ENCODE measurements around the gene TP53AIP1. TPM values are rescaled to one million over a fixed set of nuclear protein-coding genes. Genes with fewer than 3 reads are reported as not detected.
A peak's percentile ranks its signal among the peaks of the same experiment; 100 is the strongest.

TP53AIP1 gene
- polyA plus RNA-seq, 6 donors from 2014 or later, result not detected

DNA sequence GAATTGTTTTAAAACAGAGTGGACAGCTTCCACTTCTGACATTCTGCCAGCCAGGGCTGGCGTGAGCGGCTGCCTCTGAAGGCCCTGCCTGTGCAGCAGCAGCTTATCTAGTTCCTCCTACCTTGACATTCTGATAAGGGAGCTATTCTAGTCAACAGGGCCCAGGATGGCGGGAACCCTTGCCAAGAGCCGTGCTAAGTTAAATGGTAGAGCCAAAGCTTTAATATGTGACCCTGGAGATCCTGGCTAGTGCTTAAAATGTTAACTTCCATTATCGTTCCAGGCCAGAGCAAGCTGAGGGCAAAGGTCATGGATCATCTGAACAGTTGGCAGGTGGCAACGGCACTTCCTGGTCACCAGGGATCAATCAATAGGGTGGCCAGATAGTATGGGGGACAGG, 48.0 kb downstream of the TP53AIP1 start:
- peak overlapping the region in 1 of 8 donors; percentile 18 for H3K4me3 Mint-ChIP-seq
- peak overlapping the region in 1 of 6 donors; percentile 63 for H3K27ac Mint-ChIP-seq
- no peak for ATAC-seq (ENCODE audit: low read depth in 2 of 2)
- DNase-seq, result no peak
- peaks cover 28 to 40% (median 34%) of the 10 kb centered on the region in 3 donors for H3K4me1 Mint-ChIP-seq
- H3K36me3 Mint-ChIP-seq, result no peaks in the 10 kb centered on the region
- peaks cover 0 to 2% (median 0%) of the 10 kb centered on the region in 7 donors for H3K9me3 Mint-ChIP-seq
- peaks cover 76 to 97% (median 88%) of the 10 kb centered on the region in 3 donors for H3K27me3 Mint-ChIP-seq

DNA sequence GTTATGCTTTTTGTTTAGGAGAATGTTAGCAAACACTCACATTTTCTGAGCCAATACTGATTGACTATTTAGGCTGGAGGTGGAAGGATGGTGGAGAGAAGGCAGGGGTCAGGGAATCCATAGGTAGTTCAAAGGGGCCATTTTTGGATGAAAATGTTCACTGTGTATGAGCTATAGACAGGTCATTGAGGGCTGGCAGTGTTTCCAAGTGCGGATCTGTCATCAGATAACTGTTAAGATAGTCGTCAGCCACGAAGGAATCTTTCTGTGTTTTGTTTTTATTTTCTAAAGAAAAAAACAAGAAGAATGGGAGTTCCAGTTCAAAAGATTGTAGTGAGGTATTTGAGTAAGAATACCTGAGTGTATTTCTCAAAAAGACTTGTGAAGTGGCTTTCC, 48.4 kb downstream of the TP53AIP1 start:
- peaks cover 76 to 97% (median 89%) of the 10 kb centered on the region in 3 donors for H3K27me3 Mint-ChIP-seq
- H3K36me3 Mint-ChIP-seq, result no peaks in the 10 kb centered on the region
- H3K27ac Mint-ChIP-seq, result no peak overlapping the region
- H3K4me1 Mint-ChIP-seq, result peaks cover 28 to 40% (median 34%) of the 10 kb centered on the region in 3 donors
- H3K9me3 Mint-ChIP-seq, result peaks cover 0 to 2% (median 0%) of the 10 kb centered on the region in 7 donors
- no peak overlapping the region for H3K4me3 Mint-ChIP-seq
- no peak for DNase-seq
- no peak for ATAC-seq (ENCODE audit: low read depth in 2 of 2)

DNA sequence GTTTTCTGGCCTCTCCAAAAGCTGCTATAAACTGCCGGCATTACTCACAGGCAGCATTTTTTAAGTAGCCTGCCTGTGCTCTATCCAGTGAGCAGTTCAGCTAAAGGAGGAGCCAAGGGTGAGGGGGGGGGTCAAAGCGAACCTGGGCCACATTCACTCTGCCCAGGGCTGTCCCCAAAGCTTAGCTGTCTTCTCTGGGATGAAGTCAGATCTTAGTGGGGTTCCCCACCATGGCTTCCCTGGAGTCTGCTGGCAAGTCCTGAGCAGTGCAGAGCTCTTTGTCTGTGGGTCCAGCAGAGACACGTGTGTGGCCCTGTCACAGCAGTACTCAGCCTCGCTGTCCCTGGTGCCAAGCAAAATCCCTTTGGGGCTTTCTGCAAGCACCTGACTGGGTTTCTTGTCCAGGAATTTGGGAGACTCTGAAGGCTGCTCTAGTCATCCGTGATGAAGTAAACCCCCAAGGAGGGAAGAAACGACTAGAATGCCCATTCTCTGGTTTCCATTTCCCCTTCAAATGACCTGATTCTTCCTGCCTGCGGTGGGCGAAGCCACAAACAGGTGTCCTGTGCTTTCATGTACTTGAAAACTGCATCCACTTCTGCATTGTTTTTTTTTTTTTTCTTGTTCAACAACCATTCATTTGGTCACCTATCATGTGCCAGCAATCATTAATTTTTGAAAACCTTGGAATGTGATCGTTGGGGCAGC, 48.9 kb downstream of the TP53AIP1 start:
- Mint-ChIP-seq H3K36me3 (no peaks in the 10 kb centered on the region), H3K4me3 (no peak overlapping the region), H3K27ac (no peak overlapping the region), H3K4me1 (peaks cover 24 to 39% (median 31%) of the 10 kb centered on the region in 3 donors), H3K27me3 (peaks cover 75 to 95% (median 89%) of the 10 kb centered on the region in 3 donors), H3K9me3 (peaks cover 0 to 2% (median 0%) of the 10 kb centered on the region in 7 donors)
- ATAC-seq (ENCODE audit: low read depth in 2 of 2), result peak; percentile 50 to 62
- peak; percentile 49 for DNase-seq

DNA sequence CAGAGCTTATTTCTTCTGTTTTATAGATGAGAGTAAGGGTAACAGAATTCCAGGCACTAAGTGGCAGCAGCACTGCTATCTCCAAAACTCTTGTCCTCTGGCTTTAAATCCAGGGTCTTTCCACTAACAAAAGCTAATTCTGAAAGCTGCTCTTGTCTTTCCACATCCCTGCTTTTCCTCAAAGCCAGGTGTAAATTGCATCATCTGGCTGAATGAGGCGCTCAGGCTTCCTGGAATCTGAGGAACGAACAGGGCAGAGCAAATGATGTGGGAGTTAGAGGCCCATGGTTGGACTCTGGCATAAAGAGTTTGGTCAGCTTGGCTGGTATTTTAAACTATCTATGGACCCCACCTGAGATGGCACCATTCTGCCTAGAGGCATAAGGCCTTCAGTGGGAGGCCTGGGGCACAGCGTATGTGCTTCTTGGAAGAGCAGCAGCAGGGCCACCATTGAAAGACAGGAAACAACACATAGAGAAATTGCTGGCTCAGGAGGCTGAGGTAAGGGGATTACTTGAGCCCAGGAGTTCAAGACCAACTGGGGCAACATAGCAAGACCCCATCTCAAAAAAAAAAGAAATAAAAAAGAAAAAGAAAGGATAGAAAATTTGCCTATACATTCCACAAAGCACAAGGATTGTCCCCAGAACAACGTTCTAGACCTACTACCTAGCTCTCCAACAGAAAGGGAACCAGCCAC, 49.7 kb downstream of the TP53AIP1 start:
- Mint-ChIP-seq H3K36me3 (no peaks in the 10 kb centered on the region), H3K9me3 (peaks cover 0 to 2% (median 0%) of the 10 kb centered on the region in 7 donors), H3K27ac (peak overlapping the region in 1 of 6 donors; percentile 10), H3K4me3 (peak overlapping the region in 2 of 8 donors; percentile 9 to 36), H3K27me3 (peaks cover 75 to 95% (median 89%) of the 10 kb centered on the region in 3 donors), H3K4me1 (peaks cover 19 to 32% (median 24%) of the 10 kb centered on the region in 3 donors)
- no peak for ATAC-seq (ENCODE audit: low read depth in 2 of 2)
- no peak for DNase-seq

GRCh38 chr11:128891913-128892398, 50.7 kb downstream of the TP53AIP1 start:
- peaks cover 70 to 91% (median 86%) of the 10 kb centered on the region in 3 donors for H3K27me3 Mint-ChIP-seq
- no peaks in the 10 kb centered on the region for H3K36me3 Mint-ChIP-seq
- no peak for ATAC-seq (ENCODE audit: low read depth in 2 of 2)
- DNase-seq, result no peak
- H3K27ac Mint-ChIP-seq, result no peak overlapping the region
- H3K4me3 Mint-ChIP-seq, result peak overlapping the region; percentile 36 to 92 (median 74)
- H3K4me1 Mint-ChIP-seq, result peaks cover 19 to 31% (median 24%) of the 10 kb centered on the region in 3 donors
- peaks cover 0 to 2% (median 0%) of the 10 kb centered on the region in 7 donors for H3K9me3 Mint-ChIP-seq

DNA sequence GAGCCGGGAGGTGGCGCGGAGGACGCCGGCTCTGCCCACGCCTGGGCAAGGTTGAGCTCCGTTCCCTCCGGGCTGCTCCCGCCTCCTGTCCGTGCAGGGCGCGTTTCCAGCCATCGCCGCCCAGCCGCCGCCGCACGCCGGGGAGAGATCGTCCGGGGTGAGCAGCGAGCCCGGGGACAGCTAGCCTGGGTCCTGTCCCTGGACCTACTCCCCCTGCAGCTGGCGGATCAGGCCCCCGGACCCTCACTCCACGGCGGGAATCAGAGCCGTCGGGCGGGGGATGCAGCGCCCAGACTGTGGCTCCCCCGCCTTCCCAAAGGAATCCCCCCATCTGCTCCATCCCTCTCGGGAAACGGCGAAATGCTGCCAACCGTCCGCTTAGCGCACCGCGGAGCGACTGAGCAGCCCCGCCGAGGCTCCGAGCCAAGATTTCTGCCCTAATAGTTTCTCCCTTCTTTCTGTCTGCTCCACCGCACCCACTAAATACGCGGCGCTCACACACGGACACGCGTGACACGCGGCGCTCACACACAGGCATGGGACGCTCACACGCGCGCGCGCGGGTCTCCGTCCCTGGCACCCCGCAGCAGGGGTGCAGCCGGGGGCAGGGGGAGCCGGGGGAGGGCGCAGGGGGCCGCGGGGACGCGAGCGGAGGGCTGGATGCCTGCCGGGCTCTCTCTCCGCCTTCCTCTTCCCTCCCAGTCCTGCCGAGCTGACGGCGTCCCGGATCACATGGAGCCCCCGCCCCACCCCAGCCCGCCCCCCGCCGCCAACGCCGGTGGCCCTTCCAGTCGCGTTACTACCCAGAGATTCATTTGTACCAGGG, 51.9 kb downstream of the TP53AIP1 start, which contains the start of gene KCNJ5:
KCNJ5 (plus strand) TSS at position 814 of the 826 bp plus-strand sequence. CDS start 19,918 bp downstream, outside the sequence.
- peak within 1 kb of the TSS in 1 of 6 donors; percentile 96 for H3K27ac Mint-ChIP-seq
- ATAC-seq (ENCODE audit: low read depth in 2 of 2), result peak; percentile 41 to 51

GRCh38 chr11:128890216-128890542, 52.5 kb downstream of the TP53AIP1 start:
- H3K27me3 Mint-ChIP-seq, result peaks cover 72 to 91% (median 91%) of the 10 kb centered on the region in 3 donors
- no peak for DNase-seq
- peaks cover 19 to 38% (median 24%) of the 10 kb centered on the region in 3 donors for H3K4me1 Mint-ChIP-seq
- H3K9me3 Mint-ChIP-seq, result peaks cover 0 to 2% (median 0%) of the 10 kb centered on the region in 7 donors
- no peak for ATAC-seq (ENCODE audit: low read depth in 2 of 2)
- no peaks in the 10 kb centered on the region for H3K36me3 Mint-ChIP-seq
- H3K27ac Mint-ChIP-seq, result no peak overlapping the region
- H3K4me3 Mint-ChIP-seq, result peak overlapping the region in 7 of 8 donors; percentile 22 to 89 (median 70)

More for the DNA sequence above, 51.9 kb downstream of the TP53AIP1 start, which contains the start of gene KCNJ5:
- H3K36me3 Mint-ChIP-seq, result no peaks in the 10 kb centered on the region
- H3K4me3 Mint-ChIP-seq, result peak within 1 kb of the TSS; percentile 70 to 92 (median 80)
- H3K27me3 Mint-ChIP-seq, result peaks cover 70 to 91% (median 88%) of the 10 kb centered on the region in 3 donors
- no peak for DNase-seq
- peaks cover 0 to 2% (median 0%) of the 10 kb centered on the region in 7 donors for H3K9me3 Mint-ChIP-seq
- peaks cover 19 to 38% (median 24%) of the 10 kb centered on the region in 3 donors for H3K4me1 Mint-ChIP-seq

GRCh38 chr11:128889657-128890213, 52.9 kb downstream of the TP53AIP1 start:
- Mint-ChIP-seq H3K9me3 (peaks cover 0 to 1% (median 0%) of the 10 kb centered on the region in 7 donors), H3K4me1 (peaks cover 21 to 41% (median 24%) of the 10 kb centered on the region in 3 donors), H3K4me3 (peak overlapping the region in 7 of 8 donors; percentile 7 to 79 (median 46)), H3K36me3 (no peaks in the 10 kb centered on the region), H3K27ac (no peak overlapping the region), H3K27me3 (peaks cover 74 to 91% (median 91%) of the 10 kb centered on the region in 3 donors)
- no peak for DNase-seq
- ATAC-seq (ENCODE audit: low read depth in 2 of 2), result no peak

DNA sequence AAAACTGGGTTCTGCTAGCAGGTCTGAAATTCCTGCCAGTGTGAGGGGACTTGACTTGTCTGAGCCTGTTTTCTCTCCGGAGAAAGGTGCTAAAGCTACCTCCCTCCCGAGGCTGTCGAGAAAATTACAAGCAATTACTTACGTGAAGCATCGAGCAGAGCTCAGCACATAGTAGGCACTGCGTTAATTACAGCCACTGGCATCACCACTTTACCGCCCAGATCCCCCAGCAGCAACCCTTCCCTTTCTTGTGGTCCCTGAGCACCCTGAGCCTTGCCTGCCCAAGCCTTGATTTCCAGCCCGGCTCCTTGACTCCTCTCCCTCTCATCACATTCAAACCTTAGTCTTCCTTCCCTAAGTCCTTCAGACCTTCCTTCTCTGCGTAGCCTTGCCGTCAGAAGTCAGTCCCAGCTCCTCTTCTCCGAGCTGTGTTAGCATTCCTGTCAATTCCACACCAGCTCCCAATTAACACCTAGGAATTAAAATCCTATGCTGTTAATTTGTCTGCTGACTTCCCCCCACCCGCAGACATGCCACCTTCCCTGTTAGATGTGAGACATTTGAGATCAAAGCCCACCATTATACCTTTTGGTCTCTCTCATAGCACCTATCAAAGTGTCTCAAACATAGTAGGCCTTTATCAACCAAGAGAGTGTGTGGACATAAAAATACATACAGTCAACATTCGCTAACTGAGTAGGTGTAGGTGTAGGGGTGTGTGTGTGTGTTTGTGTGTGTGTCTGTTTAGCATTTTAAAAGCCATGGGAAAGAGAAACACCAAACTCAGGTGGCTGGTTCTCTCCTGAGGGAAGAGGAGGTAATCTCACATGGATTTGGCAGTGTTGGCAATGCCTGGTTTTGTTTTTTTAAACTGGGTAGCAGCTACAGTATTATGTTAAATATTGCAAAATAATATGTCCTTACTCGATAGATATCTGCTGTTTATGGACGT, 54.4 kb downstream of the TP53AIP1 start:
- H3K4me1 Mint-ChIP-seq, result peaks cover 16 to 37% (median 19%) of the 10 kb centered on the region in 3 donors
- no peaks in the 10 kb centered on the region for H3K9me3 Mint-ChIP-seq
- ATAC-seq (ENCODE audit: low read depth in 2 of 2) (no peak), DNase-seq (no peak)
- no peak overlapping the region for H3K4me3 Mint-ChIP-seq
- H3K27ac Mint-ChIP-seq, result no peak overlapping the region
- peaks cover 72 to 91% (median 90%) of the 10 kb centered on the region in 3 donors for H3K27me3 Mint-ChIP-seq
- no peaks in the 10 kb centered on the region for H3K36me3 Mint-ChIP-seq

DNA sequence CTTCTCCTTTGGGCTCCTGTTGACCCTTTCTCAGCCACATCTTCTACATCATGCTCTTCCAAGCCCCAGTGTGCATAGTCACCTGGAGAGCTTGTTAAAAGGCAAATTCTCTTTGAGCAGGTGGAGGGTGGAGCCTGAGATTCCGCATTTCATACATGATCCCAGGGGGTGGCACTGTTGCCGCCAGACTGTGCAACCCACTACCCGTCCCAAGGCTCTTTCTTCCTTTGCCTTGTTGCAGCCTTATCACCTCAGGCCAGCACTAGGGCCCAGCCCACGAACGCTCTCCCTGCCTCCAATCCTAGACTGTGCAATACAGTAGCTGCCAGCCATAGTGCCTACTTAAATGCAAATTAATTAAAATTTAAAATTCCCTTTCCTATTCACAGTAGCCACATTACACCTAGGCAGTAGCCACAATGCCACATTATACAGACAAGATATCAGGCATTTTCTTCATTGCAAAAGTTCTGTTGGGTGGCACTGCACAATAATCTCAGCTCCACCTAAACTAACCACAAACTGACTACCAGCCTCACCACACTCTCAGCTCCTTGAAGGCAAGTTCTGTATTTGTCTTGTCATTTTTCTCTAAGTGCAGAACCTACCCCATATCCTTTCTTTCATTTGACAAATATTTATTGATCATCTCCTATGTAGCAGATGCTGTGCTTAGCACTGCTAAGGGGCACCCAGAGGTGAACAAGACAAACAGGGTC, 56.1 kb downstream of the TP53AIP1 start:
- no peak overlapping the region for H3K4me3 Mint-ChIP-seq
- H3K4me1 Mint-ChIP-seq, result peaks cover 8 to 24% (median 13%) of the 10 kb centered on the region in 3 donors
- no peak overlapping the region for H3K27ac Mint-ChIP-seq

More for the DNA sequence above, 56.1 kb downstream of the TP53AIP1 start:
- H3K27me3 Mint-ChIP-seq, result peaks cover 71 to 91% (median 90%) of the 10 kb centered on the region in 3 donors
- H3K9me3 Mint-ChIP-seq, result no peaks in the 10 kb centered on the region
- DNase-seq, result no peak
- no peaks in the 10 kb centered on the region for H3K36me3 Mint-ChIP-seq
- ATAC-seq (ENCODE audit: low read depth in 2 of 2), result peak; percentile 22 to 39
